ENCODE measurements around the gene NRXN3. TPM values are rescaled to one million over a fixed set of nuclear protein-coding genes. Genes with fewer than 3 reads are reported as not detected.

The NRXN3 gene
- total RNA-seq, 2 donors from 2014 or later: 1.3 to 2.3 TPM

DNA sequence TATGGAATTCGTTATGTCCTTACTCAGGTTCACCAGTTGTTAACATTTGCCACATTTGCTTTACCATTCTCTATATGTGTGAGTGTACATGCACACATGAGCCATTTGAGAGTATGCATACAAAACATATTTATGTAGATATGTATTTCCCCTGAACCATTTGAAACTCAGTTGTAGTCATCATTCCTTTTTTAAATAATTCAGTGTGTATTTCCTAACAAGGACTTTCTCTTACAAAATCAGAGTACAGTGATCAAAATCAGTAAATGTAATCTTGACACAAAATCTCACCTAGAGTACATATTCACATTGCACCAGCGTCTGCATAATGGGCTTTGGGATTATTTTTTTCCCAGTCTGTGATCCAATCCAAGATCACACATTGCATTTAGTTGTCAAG, 1656.2 kb downstream of the NRXN3 start:
- Histone ChIP-seq H3K9me3 (no peaks in the 10 kb centered on the region), H3K36me3 (replicated peaks in 1 of 2; ENCODE audit: insufficient read depth in 1 of 2, low read depth in 2 of 2) (no peaks in the 10 kb centered on the region), H3K27me3 (no peaks in the 10 kb centered on the region), H3K4me3 (no peak overlapping the region), H3K27ac (no peak overlapping the region), H3K4me1 (no peaks in the 10 kb centered on the region)
- ATAC-seq (no peak), DNase-seq (no peak)
- intact Hi-C loops (cut with DNase I): no loop called here
- TF ChIP-seq, protein P1, sequence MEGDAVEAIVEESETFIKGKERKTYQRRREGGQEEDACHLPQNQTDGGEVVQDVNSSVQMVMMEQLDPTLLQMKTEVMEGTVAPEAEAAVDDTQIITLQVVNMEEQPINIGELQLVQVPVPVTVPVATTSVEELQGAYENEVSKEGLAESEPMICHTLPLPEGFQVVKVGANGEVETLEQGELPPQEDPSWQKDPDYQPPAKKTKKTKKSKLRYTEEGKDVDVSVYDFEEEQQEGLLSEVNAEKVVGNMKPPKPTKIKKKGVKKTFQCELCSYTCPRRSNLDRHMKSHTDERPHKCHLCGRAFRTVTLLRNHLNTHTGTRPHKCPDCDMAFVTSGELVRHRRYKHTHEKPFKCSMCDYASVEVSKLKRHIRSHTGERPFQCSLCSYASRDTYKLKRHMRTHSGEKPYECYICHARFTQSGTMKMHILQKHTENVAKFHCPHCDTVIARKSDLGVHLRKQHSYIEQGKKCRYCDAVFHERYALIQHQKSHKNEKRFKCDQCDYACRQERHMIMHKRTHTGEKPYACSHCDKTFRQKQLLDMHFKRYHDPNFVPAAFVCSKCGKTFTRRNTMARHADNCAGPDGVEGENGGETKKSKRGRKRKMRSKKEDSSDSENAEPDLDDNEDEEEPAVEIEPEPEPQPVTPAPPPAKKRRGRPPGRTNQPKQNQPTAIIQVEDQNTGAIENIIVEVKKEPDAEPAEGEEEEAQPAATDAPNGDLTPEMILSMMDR (IDR thresholded peaks at IDR 0.05): no peak
- WGBS, 2 donors: 84% methylated on average over 2 of the region's 2 CpGs

DNA sequence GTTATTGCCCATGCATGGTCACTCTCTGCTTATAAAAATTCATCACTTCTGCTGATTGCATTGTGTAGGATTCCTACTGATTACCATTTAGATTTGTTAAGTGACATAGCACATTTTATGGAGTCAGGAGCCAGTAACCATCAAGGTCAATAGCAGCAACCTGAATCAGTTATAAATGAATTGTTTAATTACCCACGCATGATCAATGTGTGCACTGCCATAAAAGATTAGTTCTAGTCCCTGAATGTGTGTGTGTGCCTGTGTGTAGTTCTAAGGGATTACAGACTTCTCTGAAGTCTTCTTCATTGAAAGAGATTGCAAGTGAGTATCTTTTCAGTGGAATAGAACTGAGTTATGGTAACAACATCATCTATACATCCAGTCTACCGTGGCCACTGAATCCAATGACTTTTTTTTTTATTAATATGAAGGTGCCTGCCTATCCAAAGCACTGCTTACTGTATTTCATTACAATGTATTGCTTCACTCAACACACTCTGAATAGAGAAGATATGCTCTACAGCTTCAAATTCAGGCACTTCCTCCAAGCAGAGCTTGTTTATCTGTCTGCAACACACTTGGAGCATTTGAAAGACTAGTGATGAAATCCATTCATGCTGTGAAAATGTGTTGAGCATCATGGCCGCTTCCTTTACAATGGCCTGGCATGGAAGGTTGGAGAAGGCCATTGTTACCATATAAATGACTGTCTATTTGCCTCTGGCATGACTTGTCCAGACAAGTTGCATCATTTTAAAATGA, 1659.4 kb downstream of the NRXN3 start:
- TF ChIP-seq, protein P1 (IDR thresholded peaks at IDR 0.05): no peak
- TF ChIP-seq POLR2A (IDR thresholded peaks at IDR 0.05): no peak
- WGBS, 2 donors: 74 to 82% methylated on average over 3 of the region's 3 CpGs
- Histone ChIP-seq H3K27me3 (no peaks in the 10 kb centered on the region), H3K9me3 (no peaks in the 10 kb centered on the region), H3K36me3 (replicated peaks in 1 of 2; ENCODE audit: insufficient read depth in 1 of 2, low read depth in 2 of 2) (no peaks in the 10 kb centered on the region), H3K27ac (no peak overlapping the region), H3K4me3 (no peak overlapping the region), H3K4me1 (no peaks in the 10 kb centered on the region)
- DNase-seq (no peak), ATAC-seq (no peak)
- intact Hi-C loops (cut with DNase I): no loop called here

DNA sequence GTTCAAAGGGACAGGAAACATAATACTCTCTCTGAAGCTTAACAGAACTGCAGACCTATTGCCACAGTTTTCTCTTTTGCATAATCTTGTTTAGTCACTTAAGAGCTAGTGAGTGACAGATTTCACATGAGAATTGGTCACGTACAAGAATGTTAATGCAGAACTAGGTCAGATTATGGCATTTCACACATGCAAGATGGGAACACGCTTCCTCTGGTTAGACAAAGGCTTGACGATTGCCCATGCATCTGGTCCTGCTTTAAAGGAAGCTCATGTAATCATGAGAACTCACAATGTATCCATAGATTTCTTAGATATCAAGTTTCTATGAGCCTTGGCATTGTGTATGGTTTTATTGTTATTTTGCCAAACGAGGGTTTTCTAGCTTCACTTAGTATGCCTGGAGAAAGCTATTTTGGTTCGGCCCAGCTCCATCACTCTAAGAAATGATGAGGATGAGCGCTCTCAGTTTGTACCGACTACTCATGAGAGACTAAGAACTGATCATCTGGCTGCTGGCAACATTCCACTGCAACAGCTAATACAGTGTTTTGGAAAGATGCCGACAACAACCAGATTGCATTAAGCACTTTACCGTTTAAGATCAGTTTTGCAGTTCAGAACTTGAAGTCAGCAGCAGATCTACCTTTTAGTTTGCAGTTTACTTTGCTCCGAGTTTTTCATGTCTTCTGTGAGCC, 1661.2 kb downstream of the NRXN3 start:
- DNase-seq: peak in 1 of 4 donors; percentile 8
- no peaks in the 10 kb centered on the region for H3K36me3 ChIP-seq (replicated peaks in 1 of 2; ENCODE audit: insufficient read depth in 1 of 2, low read depth in 2 of 2)
- ATAC-seq: no peak
- no peaks in the 10 kb centered on the region for H3K4me1 ChIP-seq
- TF ChIP-seq, protein P1 (IDR thresholded peaks at IDR 0.05): no peak
- TF ChIP-seq POLR2A (IDR thresholded peaks at IDR 0.05): no peak
- intact Hi-C loops (cut with DNase I): no loop called here
- no peaks in the 10 kb centered on the region for H3K9me3 ChIP-seq
- H3K27me3 ChIP-seq: no peaks in the 10 kb centered on the region
- H3K27ac ChIP-seq: no peak overlapping the region
- H3K4me3 ChIP-seq: no peak overlapping the region
- 79 to 82% methylated on average over 10 of the region's 10 CpGs for WGBS, 2 donors

DNA sequence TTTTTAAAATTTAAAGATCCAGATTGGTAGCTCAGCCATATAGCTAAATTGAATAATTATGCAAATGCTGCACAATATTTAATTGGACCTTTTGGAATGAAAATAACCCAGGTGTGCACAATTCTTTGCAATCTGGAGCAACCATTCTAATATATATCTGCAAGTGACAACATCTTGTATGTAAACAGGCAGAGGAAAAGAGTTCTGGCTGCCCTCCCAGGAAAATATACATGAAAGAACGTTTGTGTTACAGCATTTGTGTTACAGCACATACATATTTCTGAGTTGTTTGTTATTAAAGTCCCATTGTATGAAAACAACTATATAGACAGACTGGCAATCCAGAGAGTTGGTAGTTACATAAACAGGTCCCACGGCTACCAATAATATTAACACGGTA, 1663.6 kb downstream of the NRXN3 start:
- Histone ChIP-seq H3K27ac (no peak overlapping the region), H3K9me3 (no peaks in the 10 kb centered on the region), H3K36me3 (replicated peaks in 1 of 2; ENCODE audit: insufficient read depth in 1 of 2, low read depth in 2 of 2) (no peaks in the 10 kb centered on the region), H3K4me1 (no peaks in the 10 kb centered on the region), H3K4me3 (no peak overlapping the region), H3K27me3 (no peaks in the 10 kb centered on the region)
- ATAC-seq (no peak), DNase-seq (no peak)
- TF ChIP-seq POLR2A (IDR thresholded peaks at IDR 0.05): no peak
- TF ChIP-seq, protein P1 (IDR thresholded peaks at IDR 0.05): no peak
- WGBS, 2 donors: 66 to 72% methylated on average over 3 of the region's 3 CpGs
- intact Hi-C loops (cut with DNase I): no loop called here

Data from body of pancreas (tissue), 4 donors.